Brain microvascular endothelial cell (primary cell): ENCODE results near the gene DLGAP4.
A peak's percentile ranks its signal among the peaks of the same experiment; 100 is the strongest.

Source experiments
- DNase-seq: peaks from one replicate; pipeline ENCODE4 v3.0.0-alpha.2; 2020
- H3K27ac ChIP-seq: fragments of 250-450 bp; sonication (Bioruptor Pico); 2 replicates; pipeline ENCODE4 v1.5.1; 2020; ENCODE audit warnings: mild to moderate bottlenecking, moderate library complexity
- H3K27me3 ChIP-seq: fragments of 250-450 bp; sonication (Bioruptor Pico); replicated peaks from 2 replicates; pipeline ENCODE4 v1.5.1; 2020; ENCODE audit warnings: mild to moderate bottlenecking
- H3K36me3 ChIP-seq: fragments of 250-450 bp; sonication (Bioruptor Pico); replicated peaks from 2 replicates; pipeline ENCODE4 v1.5.1; 2020; ENCODE audit warnings: mild to moderate bottlenecking
- H3K4me3 ChIP-seq: 2 replicates; pipeline ENCODE4 v1.5.1; 2011; ENCODE audit warnings: low read depth, mild to moderate bottlenecking, control low read depth, low read length, moderate library complexity
- in situ Hi-C: cut with HindIII; loops from 2 replicates; pipeline ENCODE4 v1.10.0; 2017; ENCODE audit warnings: low sequenced_read_pairs, low pct_ligation_motif_present
- TF ChIP-seq, protein P1 (sequence below): IDR thresholded peaks from 2 replicates; pipeline ENCODE4 v1.5.1; 2011; ENCODE audit warnings: low read depth, mild to moderate bottlenecking, moderate library complexity, low read length, control low read depth, inconsistent platforms; ENCODE audit errors: missing control alignments

The DLGAP4 gene

DNA sequence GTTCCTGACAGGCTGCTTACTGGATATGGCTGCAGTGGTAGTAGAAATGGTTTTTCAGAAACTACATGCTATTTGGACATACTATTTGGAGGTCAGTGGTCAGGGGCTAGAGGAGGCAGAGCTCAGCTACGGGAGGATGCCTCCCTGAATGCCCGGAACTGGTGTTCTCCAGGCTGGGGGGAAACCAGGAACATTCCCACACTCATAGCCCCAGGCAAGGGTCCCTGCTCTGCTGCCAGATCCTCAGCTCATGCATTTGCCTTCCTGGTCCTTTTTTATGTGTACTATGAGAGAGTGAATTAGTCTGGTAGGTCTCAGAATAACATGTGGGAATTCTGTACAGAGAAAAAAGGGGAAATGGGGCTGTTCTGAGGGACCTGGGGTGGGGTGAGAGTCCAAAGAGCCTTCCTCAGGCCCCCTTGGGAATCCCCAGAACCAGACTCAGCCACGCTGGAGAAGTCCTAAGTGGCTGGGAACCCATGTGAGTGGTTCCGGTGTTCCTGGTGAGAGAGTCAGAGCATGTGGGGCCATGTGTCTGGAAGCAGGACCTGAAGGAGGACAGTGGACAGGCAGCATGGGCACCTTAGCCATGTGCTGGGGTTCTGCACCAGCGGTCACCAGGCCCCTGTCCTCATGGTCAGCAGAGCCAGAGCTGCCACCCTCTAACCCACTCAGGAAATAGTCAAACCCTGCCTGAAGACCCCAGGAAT, 177.2 kb downstream of the DLGAP4 start:
- TF ChIP-seq, protein P1, sequence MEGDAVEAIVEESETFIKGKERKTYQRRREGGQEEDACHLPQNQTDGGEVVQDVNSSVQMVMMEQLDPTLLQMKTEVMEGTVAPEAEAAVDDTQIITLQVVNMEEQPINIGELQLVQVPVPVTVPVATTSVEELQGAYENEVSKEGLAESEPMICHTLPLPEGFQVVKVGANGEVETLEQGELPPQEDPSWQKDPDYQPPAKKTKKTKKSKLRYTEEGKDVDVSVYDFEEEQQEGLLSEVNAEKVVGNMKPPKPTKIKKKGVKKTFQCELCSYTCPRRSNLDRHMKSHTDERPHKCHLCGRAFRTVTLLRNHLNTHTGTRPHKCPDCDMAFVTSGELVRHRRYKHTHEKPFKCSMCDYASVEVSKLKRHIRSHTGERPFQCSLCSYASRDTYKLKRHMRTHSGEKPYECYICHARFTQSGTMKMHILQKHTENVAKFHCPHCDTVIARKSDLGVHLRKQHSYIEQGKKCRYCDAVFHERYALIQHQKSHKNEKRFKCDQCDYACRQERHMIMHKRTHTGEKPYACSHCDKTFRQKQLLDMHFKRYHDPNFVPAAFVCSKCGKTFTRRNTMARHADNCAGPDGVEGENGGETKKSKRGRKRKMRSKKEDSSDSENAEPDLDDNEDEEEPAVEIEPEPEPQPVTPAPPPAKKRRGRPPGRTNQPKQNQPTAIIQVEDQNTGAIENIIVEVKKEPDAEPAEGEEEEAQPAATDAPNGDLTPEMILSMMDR: no peak
- Histone ChIP-seq H3K27ac (peak overlapping the region; percentile 30), H3K4me3 (no peak overlapping the region), H3K27me3 (no peaks in the 10 kb centered on the region), H3K36me3 (peaks cover 10% of the 10 kb centered on the region)
- in situ Hi-C loops: no loop called here
- no peak for DNase-seq

DNA sequence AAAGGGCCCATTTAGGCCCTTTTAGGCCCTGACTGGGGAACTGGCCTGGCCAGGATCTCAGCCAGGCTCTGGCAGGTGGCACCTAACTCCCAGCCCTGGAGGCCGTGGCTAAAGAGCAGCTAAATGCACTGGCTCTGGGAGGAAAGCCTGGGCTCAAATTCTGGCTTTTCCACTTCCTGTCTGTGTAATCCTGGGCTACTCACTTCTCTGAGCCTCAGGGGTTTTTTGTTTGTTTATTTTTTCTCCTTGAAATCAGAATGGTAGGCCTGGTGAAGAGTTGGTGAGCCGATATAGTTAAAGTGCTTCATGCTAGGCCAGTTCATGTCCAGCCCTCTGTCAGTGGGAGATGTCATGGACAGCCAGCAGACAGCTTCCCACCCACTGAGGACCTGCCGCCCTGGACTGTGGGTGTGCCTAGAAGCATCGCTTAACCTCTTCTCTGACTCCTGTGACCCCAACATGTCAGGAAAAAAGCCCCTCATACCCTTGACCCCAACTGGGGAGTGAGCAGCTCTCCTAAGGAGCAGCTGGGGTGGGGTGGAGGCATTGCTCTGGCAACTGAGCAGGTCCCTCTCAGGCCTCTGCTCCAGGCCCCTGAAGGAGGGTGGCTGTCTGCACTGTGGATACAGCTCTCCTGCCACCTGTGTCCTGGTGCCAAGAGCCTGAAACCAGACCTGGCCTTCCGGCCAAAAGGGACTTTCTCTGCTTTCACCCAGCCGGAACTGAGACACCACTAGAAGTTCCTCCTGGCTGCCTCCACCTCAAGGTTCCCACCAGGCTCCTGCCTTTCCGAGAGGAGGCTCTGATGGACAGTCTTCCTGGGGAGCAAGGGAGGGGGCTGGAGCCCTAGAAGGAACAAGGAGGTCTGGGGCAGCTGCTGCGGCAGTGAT, 178.0 kb downstream of the DLGAP4 start:
- H3K27ac ChIP-seq: peak overlapping the region; percentile 30
- TF ChIP-seq, protein P1: no peak
- peaks cover 10% of the 10 kb centered on the region for H3K36me3 ChIP-seq
- H3K27me3 ChIP-seq: no peaks in the 10 kb centered on the region
- H3K4me3 ChIP-seq: no peak overlapping the region
- in situ Hi-C loops: no loop called here
- DNase-seq: no peak

DNA sequence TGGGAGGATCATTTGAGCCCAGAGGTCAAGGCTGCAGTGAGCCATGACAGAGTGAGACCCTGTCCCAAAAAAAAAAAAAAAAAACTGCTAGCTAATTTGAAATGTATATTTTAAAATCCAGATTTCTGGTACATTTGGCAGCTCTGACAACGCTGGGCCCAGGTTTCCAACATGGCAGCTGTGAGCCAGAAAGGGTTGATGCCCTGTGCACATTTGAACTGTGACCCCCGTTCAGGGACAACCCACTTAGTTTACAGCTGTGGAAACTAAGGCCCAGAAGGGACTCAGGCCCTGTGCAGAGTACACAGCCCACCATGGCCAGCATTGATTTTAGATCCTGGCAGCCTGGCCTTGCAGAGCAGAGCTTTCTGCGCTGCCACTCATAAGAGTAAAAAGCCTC, 179.1 kb downstream of the DLGAP4 start:
- Histone ChIP-seq H3K36me3 (peaks cover 12% of the 10 kb centered on the region), H3K27ac (no peak overlapping the region), H3K27me3 (no peaks in the 10 kb centered on the region), H3K4me3 (no peak overlapping the region)
- in situ Hi-C loops: no loop called here
- TF ChIP-seq, protein P1: no peak
- no peak for DNase-seq

DNA sequence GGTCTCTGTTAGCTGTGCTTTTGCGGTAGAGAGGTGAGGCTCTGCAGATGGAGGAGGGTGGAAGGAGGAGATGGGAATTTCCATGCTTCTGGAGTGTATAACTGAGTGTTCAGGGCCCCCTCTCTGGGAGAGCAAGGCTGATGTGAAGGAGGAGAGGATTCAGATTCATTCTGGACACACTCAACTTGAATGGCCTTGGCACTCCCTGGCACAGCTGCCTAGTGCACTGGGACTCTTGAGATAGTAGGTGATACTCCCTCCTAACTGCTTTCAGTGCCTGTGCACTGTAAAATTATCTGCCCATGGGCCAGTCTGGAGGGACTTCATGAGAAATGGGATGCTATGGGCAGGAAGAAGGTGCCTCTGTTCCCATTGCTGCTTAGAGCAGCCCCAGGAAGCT, 180.9 kb downstream of the DLGAP4 start:
- no peak for DNase-seq
- no peak overlapping the region for H3K27ac ChIP-seq
- TF ChIP-seq, protein P1: no peak
- H3K4me3 ChIP-seq: no peak overlapping the region
- no peaks in the 10 kb centered on the region for H3K27me3 ChIP-seq
- in situ Hi-C loops: no loop called here
- peaks cover 13% of the 10 kb centered on the region for H3K36me3 ChIP-seq

DNA sequence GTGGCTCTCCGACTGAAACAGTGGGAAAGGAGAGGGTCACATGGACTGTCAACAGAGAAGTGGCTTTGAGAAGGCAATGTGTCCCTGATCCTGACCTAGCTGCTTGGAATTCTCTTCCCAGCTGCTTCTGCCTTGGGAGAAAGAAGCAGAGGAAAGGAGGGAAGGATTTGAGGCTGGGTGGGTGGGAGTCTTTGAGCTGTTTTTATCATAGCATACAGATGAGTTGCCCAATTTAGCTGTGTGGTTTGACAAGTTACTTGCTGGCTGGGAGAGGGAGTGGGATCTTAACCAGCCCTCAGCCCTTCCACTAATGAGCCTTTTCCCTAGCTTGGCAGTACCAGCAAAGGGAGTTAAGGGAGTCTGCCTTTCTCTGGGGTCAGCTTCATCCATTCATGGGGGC, 184.1 kb downstream of the DLGAP4 start:
- H3K36me3 ChIP-seq: peaks cover 13% of the 10 kb centered on the region
- H3K4me3 ChIP-seq: no peak overlapping the region
- TF ChIP-seq, protein P1: no peak
- no peak for DNase-seq
- in situ Hi-C loops: no loop called here
- no peaks in the 10 kb centered on the region for H3K27me3 ChIP-seq
- H3K27ac ChIP-seq: no peak overlapping the region
